PFSK-1 (cell line): ENCODE results near the gene LSP1.

Experiments
- FOXP2 ChIP-seq: optimal IDR thresholded peaks from 2 replicates; pipeline ENCODE3; 2011; ENCODE audit warnings: borderline replicate concordance, control low read depth, inconsistent platforms; ENCODE audit not compliant: insufficient read depth; ENCODE audit errors: extremely low read length, extremely low read depth
- POLR2AphosphoS5 ChIP-seq: IDR thresholded peaks from 2 replicates; pipeline ENCODE4 v1.6.1; 2012; ENCODE audit warnings: low read depth, mild to moderate bottlenecking, control low read depth, low read length, moderate library complexity
- SIN3A ChIP-seq: IDR thresholded peaks from 2 replicates; pipeline ENCODE4 v1.6.1; 2012; ENCODE audit warnings: mild to moderate bottlenecking, low read length, moderate library complexity, borderline replicate concordance; ENCODE audit not compliant: insufficient read depth
- TAF1 ChIP-seq: IDR thresholded peaks from 2 replicates; pipeline ENCODE4 v1.6.1; 2012; ENCODE audit warnings: low read length, control low read depth, borderline replicate concordance; ENCODE audit not compliant: insufficient read depth
- TF ChIP-seq, protein P1 (sequence below), 2 experiments: IDR thresholded peaks; 2 replicates each; pipeline versions ENCODE4 v1.6.1 to v1.8.0; 2011 to 2012; ENCODE audit warnings: low read depth in 2 of 2, low read length in 2 of 2, control low read depth in 1 of 2, inconsistent platforms in 1 of 2, mild to moderate bottlenecking in 1 of 2, moderate library complexity in 1 of 2; ENCODE audit not compliant: insufficient read depth in 1 of 2

The LSP1 gene

DNA sequence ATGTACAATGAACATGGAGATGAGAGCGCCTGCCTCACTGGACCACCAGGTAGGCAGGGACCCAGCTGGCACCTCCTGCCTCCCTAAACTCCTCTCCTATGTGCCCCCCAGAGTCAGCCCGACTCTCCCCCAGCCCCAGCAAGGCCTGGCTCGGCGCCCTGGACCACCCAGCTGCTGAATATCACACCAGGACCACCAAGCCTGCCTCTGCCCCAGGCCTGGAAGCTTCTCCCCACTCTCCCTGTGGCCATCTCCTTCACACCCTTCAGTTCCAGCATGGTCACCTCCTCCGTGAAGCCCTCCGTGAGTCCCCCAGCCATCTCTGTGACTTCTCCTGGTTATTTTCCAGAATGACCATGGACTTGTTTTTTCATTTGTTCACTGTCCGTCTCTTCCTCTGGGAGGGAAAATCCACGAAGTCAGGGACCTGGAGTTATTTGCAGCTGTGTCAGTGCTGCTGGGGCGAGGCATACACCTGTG lies 6.4 kb upstream of the LSP1 start:
- no peak for TF ChIP-seq POLR2AphosphoS5
- TF ChIP-seq SIN3A, result no peak
- TF ChIP-seq FOXP2, result no peak
- no peak for TF ChIP-seq TAF1
- TF ChIP-seq, protein P1, sequence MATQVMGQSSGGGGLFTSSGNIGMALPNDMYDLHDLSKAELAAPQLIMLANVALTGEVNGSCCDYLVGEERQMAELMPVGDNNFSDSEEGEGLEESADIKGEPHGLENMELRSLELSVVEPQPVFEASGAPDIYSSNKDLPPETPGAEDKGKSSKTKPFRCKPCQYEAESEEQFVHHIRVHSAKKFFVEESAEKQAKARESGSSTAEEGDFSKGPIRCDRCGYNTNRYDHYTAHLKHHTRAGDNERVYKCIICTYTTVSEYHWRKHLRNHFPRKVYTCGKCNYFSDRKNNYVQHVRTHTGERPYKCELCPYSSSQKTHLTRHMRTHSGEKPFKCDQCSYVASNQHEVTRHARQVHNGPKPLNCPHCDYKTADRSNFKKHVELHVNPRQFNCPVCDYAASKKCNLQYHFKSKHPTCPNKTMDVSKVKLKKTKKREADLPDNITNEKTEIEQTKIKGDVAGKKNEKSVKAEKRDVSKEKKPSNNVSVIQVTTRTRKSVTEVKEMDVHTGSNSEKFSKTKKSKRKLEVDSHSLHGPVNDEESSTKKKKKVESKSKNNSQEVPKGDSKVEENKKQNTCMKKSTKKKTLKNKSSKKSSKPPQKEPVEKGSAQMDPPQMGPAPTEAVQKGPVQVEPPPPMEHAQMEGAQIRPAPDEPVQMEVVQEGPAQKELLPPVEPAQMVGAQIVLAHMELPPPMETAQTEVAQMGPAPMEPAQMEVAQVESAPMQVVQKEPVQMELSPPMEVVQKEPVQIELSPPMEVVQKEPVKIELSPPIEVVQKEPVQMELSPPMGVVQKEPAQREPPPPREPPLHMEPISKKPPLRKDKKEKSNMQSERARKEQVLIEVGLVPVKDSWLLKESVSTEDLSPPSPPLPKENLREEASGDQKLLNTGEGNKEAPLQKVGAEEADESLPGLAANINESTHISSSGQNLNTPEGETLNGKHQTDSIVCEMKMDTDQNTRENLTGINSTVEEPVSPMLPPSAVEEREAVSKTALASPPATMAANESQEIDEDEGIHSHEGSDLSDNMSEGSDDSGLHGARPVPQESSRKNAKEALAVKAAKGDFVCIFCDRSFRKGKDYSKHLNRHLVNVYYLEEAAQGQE (IDR thresholded peaks at IDR 0.05; ENCODE audit: insufficient read depth in 1 of 2, low read depth in 2 of 2, low read length in 2 of 2), result no peak

DNA sequence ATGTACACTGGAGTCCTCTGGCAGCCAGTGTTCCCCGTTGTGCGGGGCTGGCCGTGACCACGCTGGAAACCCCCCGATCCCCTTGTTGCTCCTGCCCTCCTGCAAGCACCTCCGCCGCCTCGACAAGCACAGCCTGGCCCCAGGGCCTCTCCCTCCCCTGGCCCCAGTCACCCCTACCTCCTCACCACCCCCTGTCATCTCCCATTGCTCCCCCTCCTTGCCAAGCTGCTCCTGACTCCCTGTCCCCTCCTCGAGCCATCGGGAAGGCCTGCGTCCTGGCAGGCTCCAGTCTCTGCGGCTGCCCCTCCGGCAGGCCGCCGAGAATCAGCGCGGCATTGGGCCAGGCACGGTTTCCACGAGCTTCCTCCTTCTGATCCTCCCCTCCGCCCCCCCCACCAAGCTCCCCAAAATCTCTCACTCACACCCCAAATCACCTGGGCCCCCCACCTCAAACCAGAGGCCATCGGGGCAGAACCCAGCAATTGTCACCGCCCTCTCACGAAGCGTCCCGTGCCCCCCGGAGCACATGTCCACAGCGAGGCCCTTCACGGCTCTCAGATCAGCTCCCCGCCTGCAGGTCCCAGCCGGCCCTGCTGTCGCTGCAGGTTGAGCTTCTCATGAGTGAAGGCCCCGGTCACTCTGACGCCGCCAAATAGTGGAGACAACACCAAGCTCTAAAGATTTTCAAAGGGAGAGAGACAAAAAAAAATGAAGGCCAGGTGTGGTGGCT lies 5.7 kb upstream of the LSP1 start:
- TF ChIP-seq, protein P1 (IDR thresholded peaks at IDR 0.05; ENCODE audit: insufficient read depth in 1 of 2, low read depth in 2 of 2, low read length in 2 of 2), result no peak
- no peak for TF ChIP-seq POLR2AphosphoS5
- TF ChIP-seq TAF1, result no peak
- TF ChIP-seq FOXP2, result no peak
- TF ChIP-seq SIN3A, result no peak

DNA sequence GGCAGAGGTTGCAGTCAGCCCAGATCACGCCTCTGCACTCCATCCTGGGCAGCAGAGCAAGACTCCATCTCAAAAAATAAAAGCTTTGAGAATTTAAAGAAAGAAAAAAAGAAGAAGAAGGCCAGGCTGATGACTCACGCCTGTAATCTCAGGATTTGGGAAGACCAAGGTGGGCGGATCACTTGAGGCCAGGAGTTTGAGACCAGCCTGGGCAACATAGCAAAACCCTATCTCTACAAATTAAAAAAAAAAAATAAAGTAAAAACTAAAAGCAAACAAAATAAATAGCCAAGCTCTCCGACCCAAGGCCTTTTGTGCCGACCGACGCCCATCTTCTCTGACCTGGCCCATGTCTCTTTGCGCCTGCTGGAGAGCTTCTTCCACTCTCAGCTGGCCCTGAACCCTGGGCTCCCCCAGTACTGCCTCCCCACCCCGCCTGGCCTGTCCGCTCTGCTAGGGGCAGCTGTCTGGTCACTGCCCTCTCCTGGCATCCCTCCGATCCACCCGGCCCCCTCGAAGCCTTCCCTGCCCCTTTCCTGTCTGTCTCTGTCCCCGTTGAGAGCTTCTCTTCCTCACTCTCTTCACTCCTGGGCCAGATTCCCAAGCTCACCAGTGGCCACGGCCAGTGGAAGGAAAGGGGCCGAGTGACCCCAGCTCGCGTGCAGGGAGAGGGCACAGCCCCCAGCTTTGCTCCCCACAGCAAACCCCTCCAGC lies 4.8 kb upstream of the LSP1 start:
- TF ChIP-seq TAF1, result no peak
- no peak for TF ChIP-seq SIN3A
- TF ChIP-seq, protein P1 (IDR thresholded peaks at IDR 0.05; ENCODE audit: insufficient read depth in 1 of 2, low read depth in 2 of 2, low read length in 2 of 2), result no peak
- no peak for TF ChIP-seq POLR2AphosphoS5

DNA sequence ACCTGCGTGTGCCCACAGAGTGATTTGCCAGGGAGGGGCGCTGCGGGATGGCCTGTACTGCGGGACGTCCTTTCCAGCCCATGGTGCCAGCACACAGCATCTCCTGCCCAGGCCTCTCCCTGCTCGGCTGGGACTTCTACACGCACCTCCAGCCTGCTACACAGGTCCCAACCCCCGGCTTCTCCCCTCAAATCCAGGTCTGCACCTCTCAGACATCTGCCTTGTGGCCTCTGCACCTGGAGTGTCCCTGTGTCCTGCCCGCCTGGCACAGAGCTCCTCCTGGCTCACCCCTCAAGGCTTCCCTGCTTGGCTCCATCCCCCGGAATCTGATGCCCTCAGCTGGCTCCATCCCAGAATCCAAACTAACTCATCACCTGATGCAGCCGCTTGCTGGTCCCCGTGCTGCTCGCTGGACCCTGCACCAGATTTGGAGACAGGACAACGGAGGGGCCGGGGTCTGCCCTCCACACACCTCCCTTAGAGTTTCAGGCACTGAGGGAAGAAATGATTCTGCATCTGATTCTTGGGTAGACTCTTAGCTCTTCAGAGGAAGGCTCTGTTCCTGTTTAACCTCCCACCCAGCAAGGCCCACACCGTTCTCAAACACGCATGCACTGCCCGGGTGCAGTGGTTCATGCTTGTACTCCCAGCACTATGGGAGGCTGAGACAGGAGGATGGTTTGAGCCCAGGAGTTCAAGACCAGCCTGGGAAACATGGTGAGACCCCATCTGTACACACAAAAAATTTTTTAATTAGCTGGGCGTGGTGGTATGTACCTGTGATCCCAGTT lies 4.0 kb upstream of the LSP1 start:
- TF ChIP-seq SIN3A, result no peak
- TF ChIP-seq FOXP2, result no peak
- TF ChIP-seq POLR2AphosphoS5, result no peak
- TF ChIP-seq TAF1, result no peak
- TF ChIP-seq, protein P1 (IDR thresholded peaks at IDR 0.05; ENCODE audit: insufficient read depth in 1 of 2, low read depth in 2 of 2, low read length in 2 of 2), result no peak
